B cell (primary cell): ENCODE measurements around the gene RTBDN.

Experiments used
- CTCF ChIP-seq: fragments of 200-600 bp; IDR thresholded peaks from one replicate; pipeline ENCODE4 v1.8.0; 2022; ENCODE audit warnings: antibody characterized with exemption, mild to moderate bottlenecking
- EZH2 ChIP-seq: IDR thresholded peaks from 2 replicates; pipeline ENCODE4 v1.6.1; 2012; ENCODE audit warnings: borderline replicate concordance, low read depth, mild to moderate bottlenecking, moderate library complexity, low read length; ENCODE audit not compliant: insufficient read depth, poor library complexity, severe bottlenecking

- TF ChIP-seq CTCF = peak; percentile 100
- no peak for TF ChIP-seq EZH2
Observed at GRCh38 chr19:12847159-12848139, 13.1 kb upstream of the RTBDN start.
